Measurements from ENCODE around the gene FRMD4A. TPM values are rescaled to one million over a fixed set of nuclear protein-coding genes. Genes with fewer than 3 reads are reported as not detected.

The FRMD4A gene
- total and polyA plus RNA-seq, 10 of the 15 experiments (the other 5 are each of a cell fraction or from before 2014, with no cell fraction given): 17.8 to 75.2 (median 39.1) TPM

- H2AFZ ChIP-seq (ENCODE audit: control insufficient read depth, low read depth, low read length): no peak overlapping the region
- H3K27ac ChIP-seq (ENCODE audit: control insufficient read depth, insufficient read depth): no peak overlapping the region
- FAIRE-seq (no peak), DNase-seq (ENCODE audit: low read depth, low spot score) (no peak), ATAC-seq (no peak)
- 68% methylated on average over 10 of the region's 10 CpGs for WGBS (ENCODE audit: insufficient coverage, insufficient replicate concordance, low lambda C conversion rate, missing lambda C conversion rate)
- no peaks in the 10 kb centered on the region for H4K20me1 ChIP-seq (ENCODE audit: control insufficient read depth, insufficient read depth)
- peak overlapping the region; percentile 5; the same call in 1 of the 2 replicates for H3K4me2 ChIP-seq (ENCODE audit: control insufficient read depth, insufficient read depth)
- no peaks in the 10 kb centered on the region; the same call in 1 of the 2 replicates for H3K79me2 ChIP-seq (ENCODE audit: control insufficient read depth, insufficient read depth, low read length)
- no peak overlapping the region for H3K9ac ChIP-seq (ENCODE audit: control insufficient read depth, insufficient read depth, low read length)
- intact Hi-C loops (cut with micrococcal nuclease; ENCODE audit: unreplicated experiment) (no loop called here), in situ Hi-C loops (cut with MboI) (no loop called here)
- POLR2A ChIA-PET: interaction anchor here (0.5 to 1.0 kb wide), 2 partner anchors 8 to 123 kb away, joined by 4 read pairs; no protein-coding TSS in a partner anchor
- no peaks in the 10 kb centered on the region; the same call in 2 of the 3 replicates for H3K9me3 ChIP-seq (replicated peaks; ENCODE audit: control insufficient read depth, insufficient read depth, low read length)
- no TSS peak for BruUV-seq (replicated peaks)
- TF ChIP-seq EP300 (IDR thresholded peaks at IDR 0.05; ENCODE audit: borderline replicate concordance in 1 of 2, control insufficient read depth in 1 of 2, low read depth in 2 of 2, low read length in 2 of 2) (no peak), ZNF687 (IDR thresholded peaks at IDR 0.05) (peak; percentile 31; the same call in 1 of the 2 replicates)
- no peaks in the 10 kb centered on the region; the same call in 1 of the 2 replicates for H3K4me1 ChIP-seq (ENCODE audit: control insufficient read depth, insufficient read depth, low read length)
- CTCF ChIA-PET: interaction anchor here (0.5 to 1.9 kb wide), 6 partner anchors 10 to 529 kb away, joined by 3 to 7 read pairs (median 4); no protein-coding TSS in a partner anchor
- RAD21 ChIA-PET (ENCODE audit: unreplicated experiment): interaction anchor here (1.2 to 2.0 kb wide), 4 partner anchors 17 to 238 kb away, joined by 3 to 5 read pairs (median 4); no protein-coding TSS in a partner anchor
- no peaks in the 10 kb centered on the region for H3K36me3 ChIP-seq (ENCODE audit: control insufficient read depth in 2 of 2, insufficient read depth in 2 of 2, low read length in 1 of 2)
- no peak overlapping the region for H3K4me3 ChIP-seq
- SMC1A ChIA-PET (ENCODE audit: uncharacterized antibody, unreplicated experiment): interaction anchor here (0.7 to 9.2 kb wide), 12 partner anchors 9 to 924 kb away, joined by 3 to 70 read pairs (median 3); no protein-coding TSS in a partner anchor
- no peaks in the 10 kb centered on the region; a peak in 2 of 4 replicates for H3K27me3 ChIP-seq (replicated peaks in 1 of 2; ENCODE audit: control insufficient read depth in 2 of 2, insufficient read depth in 2 of 2, low read length in 1 of 2)
Observed at GRCh38 chr10:14025283-14026189, 305.2 kb downstream of the FRMD4A start.

All from GM12878 (cell line).